Endodermal cell (in vitro differentiated cells): ENCODE measurements around the gene NARS2. TPM values are rescaled to one million over a fixed set of nuclear protein-coding genes. Genes with fewer than 3 reads are reported as not detected.

Source experiments
- DNase-seq: peaks from one replicate; pipeline ENCODE4 v3.0.0-alpha.2; 2017
- H3K27ac ChIP-seq: 2 replicates; pipeline ENCODE4 v1.5.1; 2013; ENCODE audit warnings: mild to moderate bottlenecking, low read depth, low read length, moderate library complexity
- H3K27me3 ChIP-seq: 2 replicates; pipeline ENCODE4 v1.6.1; 2013; ENCODE audit warnings: mild to moderate bottlenecking, low read length, moderate library complexity; ENCODE audit not compliant: insufficient read depth, control insufficient read depth, poor library complexity, severe bottlenecking
- H3K36me3 ChIP-seq: 2 replicates; pipeline ENCODE4 v1.7.0; 2013; ENCODE audit warnings: mild to moderate bottlenecking, low read length, moderate library complexity; ENCODE audit not compliant: control insufficient read depth, insufficient read depth
- H3K4me1 ChIP-seq: one replicate; pipeline ENCODE4 v1.7.0; 2013; ENCODE audit warnings: low read length; ENCODE audit not compliant: control insufficient read depth, insufficient read depth
- H3K4me3 ChIP-seq: 2 replicates; pipeline ENCODE4 v1.5.1; 2013; ENCODE audit warnings: mild to moderate bottlenecking, low read length, moderate library complexity
- H3K9ac ChIP-seq: 2 replicates; pipeline ENCODE4 v1.6.1; 2013; ENCODE audit warnings: mild to moderate bottlenecking, low read length, moderate library complexity; ENCODE audit not compliant: poor library complexity, severe bottlenecking; ENCODE audit errors: extremely low read depth
- H3K9me3 ChIP-seq: 2 replicates; pipeline ENCODE4 v1.6.1; 2013; ENCODE audit warnings: mild to moderate bottlenecking, low read length, moderate library complexity; ENCODE audit not compliant: control insufficient read depth
- H3K27ac Mint-ChIP-seq: 2 replicates; pipeline ENCODE4 v1.8.0; 2020; ENCODE audit warnings: mixed read lengths
- H3K27me3 Mint-ChIP-seq: 2 replicates; pipeline ENCODE4 v1.8.0; 2021; ENCODE audit warnings: mild to moderate bottlenecking, mixed read lengths; ENCODE audit not compliant: insufficient read depth
- H3K36me3 Mint-ChIP-seq: 2 replicates; pipeline ENCODE4 v1.8.0; 2020; ENCODE audit warnings: low read depth, mixed read lengths
- H3K4me1 Mint-ChIP-seq: 2 replicates; pipeline ENCODE4 v1.8.0; 2020; ENCODE audit warnings: mixed read lengths
- H3K4me3 Mint-ChIP-seq: 2 replicates; pipeline ENCODE4 v1.8.0; 2020; ENCODE audit warnings: mild to moderate bottlenecking, moderate library complexity, mixed read lengths
- H3K9me3 Mint-ChIP-seq: 2 replicates; pipeline ENCODE4 v1.8.0; 2020; ENCODE audit warnings: mild to moderate bottlenecking, mixed read lengths
- WGBS, 2 experiments: methylation state at CpG; one replicate each; pipeline versions ENCODE4 v1.1.5 to v1.1.7; 2013; ENCODE audit warnings: missing lambda C conversion rate in 2 of 2, mixed read lengths in 1 of 2; ENCODE audit not compliant: insufficient coverage in 1 of 2, insufficient read length in 1 of 2; 5-methylcytosine and 5-hydroxymethylcytosine counted together
- total RNA-seq, 2 donors: library from RNA; stranded (reverse); fragmentation: NEBNext Ultra II Directional in 1 of 2; extraction: Animal tissue kit (Norgen Biotek cat#: 25700) in 1 of 2; gene quantifications; 2 replicates in 1 of 2; 3 replicates in 1 of 2; pipeline ENCODE4 v1.2.1, GENCODE V29; 2021
- TF ChIP-seq, protein P1 (sequence below): fragments of 200-600 bp; sonication (generic); conservative IDR thresholded peaks from 2 replicates; pipeline ENCODE4 v1.5.0; 2021; ENCODE audit warnings: antibody characterized with exemption, mild to moderate bottlenecking

The NARS2 gene
- total RNA-seq, 2 donors from 2014 or later, result 45.8 to 53.7 TPM

DNA sequence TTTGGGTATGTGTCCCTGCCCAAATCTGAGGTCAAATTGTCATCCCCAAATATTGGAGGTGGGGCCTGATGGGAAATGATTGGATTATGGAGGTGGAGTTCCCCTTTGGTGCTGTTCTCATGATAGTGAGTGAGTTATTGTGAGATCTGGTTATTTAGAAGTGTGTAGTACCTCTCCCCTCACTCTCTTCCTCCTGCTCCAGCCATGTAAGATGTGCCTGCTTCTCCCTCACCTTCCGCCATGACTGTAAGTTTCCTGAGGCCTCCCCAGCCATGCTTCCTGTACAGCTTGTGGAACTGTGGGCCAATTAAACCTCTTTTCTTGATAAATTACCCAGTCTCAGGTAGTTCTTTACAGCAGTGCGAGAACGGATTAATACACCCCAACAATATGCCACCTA lies 166.0 kb downstream of the NARS2 start:
- Mint-ChIP-seq H3K9me3 (peaks cover 34% of the 10 kb centered on the region), H3K27ac (no peak overlapping the region), H3K36me3 (peaks cover 44% of the 10 kb centered on the region), H3K27me3 (no peaks in the 10 kb centered on the region), H3K4me1 (peaks cover 2% of the 10 kb centered on the region), H3K4me3 (no peak overlapping the region)
- no peak for DNase-seq
- TF ChIP-seq, protein P1, sequence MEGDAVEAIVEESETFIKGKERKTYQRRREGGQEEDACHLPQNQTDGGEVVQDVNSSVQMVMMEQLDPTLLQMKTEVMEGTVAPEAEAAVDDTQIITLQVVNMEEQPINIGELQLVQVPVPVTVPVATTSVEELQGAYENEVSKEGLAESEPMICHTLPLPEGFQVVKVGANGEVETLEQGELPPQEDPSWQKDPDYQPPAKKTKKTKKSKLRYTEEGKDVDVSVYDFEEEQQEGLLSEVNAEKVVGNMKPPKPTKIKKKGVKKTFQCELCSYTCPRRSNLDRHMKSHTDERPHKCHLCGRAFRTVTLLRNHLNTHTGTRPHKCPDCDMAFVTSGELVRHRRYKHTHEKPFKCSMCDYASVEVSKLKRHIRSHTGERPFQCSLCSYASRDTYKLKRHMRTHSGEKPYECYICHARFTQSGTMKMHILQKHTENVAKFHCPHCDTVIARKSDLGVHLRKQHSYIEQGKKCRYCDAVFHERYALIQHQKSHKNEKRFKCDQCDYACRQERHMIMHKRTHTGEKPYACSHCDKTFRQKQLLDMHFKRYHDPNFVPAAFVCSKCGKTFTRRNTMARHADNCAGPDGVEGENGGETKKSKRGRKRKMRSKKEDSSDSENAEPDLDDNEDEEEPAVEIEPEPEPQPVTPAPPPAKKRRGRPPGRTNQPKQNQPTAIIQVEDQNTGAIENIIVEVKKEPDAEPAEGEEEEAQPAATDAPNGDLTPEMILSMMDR, result no peak
- H3K27me3 ChIP-seq, result no peaks in the 10 kb centered on the region
- H3K36me3 ChIP-seq, result peaks cover 58% of the 10 kb centered on the region
- peaks cover 36% of the 10 kb centered on the region for H3K9me3 ChIP-seq
- no peak overlapping the region for H3K4me3 ChIP-seq
- 100% methylated on average over 2 of the region's 3 CpGs; no CpG with 5 or more reads in 1 of the 2 experiments for WGBS, 2 experiments
- H3K4me1 ChIP-seq, result no peaks in the 10 kb centered on the region
- H3K27ac ChIP-seq, result no peak overlapping the region
- no peak overlapping the region for H3K9ac ChIP-seq

DNA sequence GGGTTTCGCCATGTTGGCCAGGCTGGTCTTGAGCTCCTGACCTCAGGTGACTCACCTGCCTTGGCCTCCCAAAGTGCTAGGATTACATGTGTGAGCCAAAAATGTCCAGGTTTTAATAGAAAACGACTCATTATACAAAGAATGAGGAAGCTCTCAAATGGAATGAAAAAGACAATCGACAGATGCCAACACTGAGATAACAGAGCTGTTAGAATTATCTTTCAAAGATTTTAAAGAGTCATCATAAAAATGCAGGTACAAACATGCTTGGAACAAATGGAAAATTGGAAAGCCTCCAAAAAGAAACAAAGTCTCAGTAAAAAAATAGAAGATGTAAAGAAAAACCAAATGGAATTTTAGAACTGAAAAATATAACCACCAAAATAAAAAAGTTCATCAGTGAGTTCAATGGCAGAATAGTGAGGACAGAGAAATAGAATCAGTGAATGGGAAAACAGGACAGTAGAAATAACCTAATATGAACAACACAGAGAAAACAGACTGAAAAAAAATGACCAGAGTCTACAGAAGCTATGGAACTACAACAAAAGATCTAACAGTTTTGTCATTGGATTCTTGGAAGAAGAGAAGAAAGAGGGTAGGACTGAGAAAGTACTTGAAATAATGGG lies 168.0 kb downstream of the NARS2 start:
- H3K4me3 ChIP-seq, result no peak overlapping the region
- H3K4me1 Mint-ChIP-seq, result no peaks in the 10 kb centered on the region
- peaks cover 56% of the 10 kb centered on the region for H3K36me3 ChIP-seq

DNA sequence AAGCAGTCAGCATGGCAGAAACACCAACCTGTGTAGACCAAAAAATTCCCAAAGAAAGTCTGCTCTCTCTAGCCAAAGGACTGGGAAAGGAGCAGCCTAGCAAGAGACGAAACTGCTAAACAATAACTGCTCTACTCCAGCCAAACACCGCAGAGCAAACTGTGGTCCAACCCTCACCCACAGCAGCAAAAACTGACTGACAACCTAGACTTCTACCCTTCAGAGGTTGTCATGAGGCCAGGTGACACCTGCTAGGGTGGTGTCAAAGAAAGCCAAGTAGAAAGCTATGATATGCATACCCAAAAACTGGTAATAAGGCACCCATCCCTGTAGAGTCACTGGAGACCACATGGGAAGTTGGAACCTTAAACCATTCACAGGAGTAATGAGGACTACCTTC lies 168.9 kb downstream of the NARS2 start:
- Mint-ChIP-seq H3K27ac (no peak overlapping the region), H3K9me3 (peaks cover 34% of the 10 kb centered on the region), H3K27me3 (peaks cover 4% of the 10 kb centered on the region), H3K36me3 (peaks cover 39% of the 10 kb centered on the region), H3K4me1 (no peaks in the 10 kb centered on the region), H3K4me3 (no peak overlapping the region)
- no peak for DNase-seq
- H3K9me3 ChIP-seq, result peaks cover 36% of the 10 kb centered on the region
- H3K36me3 ChIP-seq, result peaks cover 60% of the 10 kb centered on the region
- no peak overlapping the region for H3K27ac ChIP-seq
- H3K27me3 ChIP-seq, result no peaks in the 10 kb centered on the region
- 96 to 100% methylated on average over 1 to 2 of the region's 2 CpGs for WGBS, 2 experiments
- TF ChIP-seq, protein P1, result no peak
- no peaks in the 10 kb centered on the region for H3K4me1 ChIP-seq
- H3K4me3 ChIP-seq, result no peak overlapping the region
- H3K9ac ChIP-seq, result no peak overlapping the region

More for the DNA sequence above, 168.0 kb downstream of the NARS2 start:
- Mint-ChIP-seq H3K9me3 (peaks cover 34% of the 10 kb centered on the region), H3K27me3 (no peaks in the 10 kb centered on the region), H3K36me3 (peaks cover 43% of the 10 kb centered on the region), H3K27ac (no peak overlapping the region), H3K4me3 (no peak overlapping the region)
- Histone ChIP-seq H3K27me3 (no peaks in the 10 kb centered on the region), H3K9me3 (peaks cover 45% of the 10 kb centered on the region), H3K27ac (no peak overlapping the region), H3K9ac (no peak overlapping the region), H3K4me1 (no peaks in the 10 kb centered on the region)
- TF ChIP-seq, protein P1, result no peak
- 81 to 90% methylated on average over 3 of the region's 3 CpGs for WGBS, 2 experiments
- no peak for DNase-seq
